Epithelial cell of proximal tubule (primary cell): ENCODE results near the gene GRK3. TPM values are rescaled to one million over a fixed set of nuclear protein-coding genes. Genes with fewer than 3 reads are reported as not detected.
"Not testable (repeated sequence)": the region's sequence is repeated elsewhere in the genome, so short reads cannot be mapped to it uniquely, and the experiment has no call there.

Experiments used
- DNase-seq: peaks from one replicate; pipeline ENCODE4 v3.0.0-alpha.2; 2011; ENCODE audit warnings: low read depth
- H3K4me3 ChIP-seq: 2 replicates; pipeline ENCODE4 v1.5.1; 2011; ENCODE audit warnings: low read depth, mild to moderate bottlenecking, low read length
- CTCF ChIP-seq: conservative IDR thresholded peaks from 2 replicates; pipeline ENCODE4 v1.5.1; 2012; ENCODE audit warnings: low read depth, mild to moderate bottlenecking, low read length
- total RNA-seq: library from RNA; depleted of rRNA; stranded (reverse); fragments of >200 nt; gene quantifications from 2 replicates; pipeline ENCODE4 v1.2.3, GENCODE V29; 2015

Gene GRK3
- total RNA-seq, 1 donor from 2014 or later, result 2.0 TPM

GRCh38 chr22:25554238-25554671 is 10.2 kb upstream of the GRK3 start:
- H3K4me3 ChIP-seq, result no peak overlapping the region
- no peak for DNase-seq
- TF ChIP-seq CTCF, result no peak

DNA sequence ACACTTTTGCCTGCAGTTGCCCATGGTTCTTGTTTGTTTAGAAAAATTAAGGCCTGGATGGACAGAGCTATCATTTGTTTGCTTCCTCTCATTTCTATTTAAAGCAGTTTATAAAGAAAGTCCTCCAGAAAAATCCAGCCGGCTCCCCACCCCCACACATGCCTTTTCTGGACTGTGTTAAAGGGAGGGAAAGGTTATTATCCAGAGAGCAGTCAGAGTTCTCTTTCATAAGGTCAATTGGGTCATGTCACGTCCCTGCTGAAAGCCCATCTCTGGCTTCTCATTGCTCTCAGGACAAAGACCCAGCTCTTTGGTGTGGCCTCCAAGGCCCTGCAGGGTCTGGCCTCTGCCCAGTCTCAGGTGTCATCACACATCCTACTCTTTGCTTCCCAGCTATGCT is 9.8 kb upstream of the GRK3 start:
- no peak for DNase-seq
- H3K4me3 ChIP-seq, result no peak overlapping the region
- TF ChIP-seq CTCF, result no peak

- H3K4me3 ChIP-seq, result no peak overlapping the region
- no peak for TF ChIP-seq CTCF
- no peak for DNase-seq
These were observed 8.9 kb upstream of the GRK3 start for GRCh38 chr22:25555586-25555985.

DNA sequence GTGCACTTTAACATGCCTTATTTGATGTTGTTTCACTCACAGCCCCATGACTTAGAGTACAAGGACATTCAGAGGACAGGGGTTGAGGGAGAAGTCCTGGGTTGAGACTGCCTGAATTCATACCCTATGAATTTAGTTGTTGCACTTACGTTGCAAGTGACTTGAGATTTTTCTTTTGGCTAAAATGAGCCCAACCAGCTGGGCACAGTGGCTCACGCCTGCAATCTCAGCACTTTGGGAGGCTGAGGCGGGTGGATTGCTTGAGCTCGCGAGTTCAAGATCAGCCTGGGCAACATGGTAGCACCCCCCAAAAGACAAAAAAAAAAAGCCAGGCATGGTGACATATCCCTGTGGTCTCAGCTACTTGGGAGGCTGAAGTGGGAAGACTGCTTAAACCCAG is 7.3 kb upstream of the GRK3 start:
- TF ChIP-seq CTCF, result no peak
- DNase-seq, result no peak
- H3K4me3 ChIP-seq, result no peak overlapping the region

- DNase-seq, result no peak
- TF ChIP-seq CTCF, result no peak
- H3K4me3 ChIP-seq, result no peak overlapping the region
These were observed 6.1 kb upstream of the GRK3 start for GRCh38 chr22:25558341-25558740.

- not testable (repeated sequence) for DNase-seq, H3K4me3 ChIP-seq
These were observed 4.6 kb upstream of the GRK3 start for GRCh38 chr22:25559910-25560309.

DNA sequence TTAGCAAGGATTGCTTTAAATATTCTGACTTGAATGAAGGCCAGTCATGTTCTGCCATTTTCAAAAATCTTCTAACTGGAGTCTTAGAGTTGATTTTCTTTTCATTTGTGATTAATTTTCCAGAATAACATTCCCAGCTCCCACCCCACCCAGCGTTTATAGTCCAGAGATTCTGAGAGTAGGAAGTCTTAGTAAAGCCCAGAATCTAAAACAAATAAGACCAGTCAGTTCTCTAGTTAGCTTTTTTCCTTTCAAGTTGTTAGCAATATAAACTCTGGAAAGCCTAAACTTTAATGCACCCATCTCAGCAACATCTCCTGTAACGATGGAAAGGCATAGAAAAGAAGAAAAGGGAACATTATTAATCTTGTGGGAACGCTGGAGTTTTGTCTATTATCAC is 3.3 kb upstream of the GRK3 start:
- H3K4me3 ChIP-seq, DNase-seq: not testable (repeated sequence)

- not testable (repeated sequence) for DNase-seq, H3K4me3 ChIP-seq
These were observed 2.5 kb upstream of the GRK3 start for GRCh38 chr22:25561927-25562326.

DNA sequence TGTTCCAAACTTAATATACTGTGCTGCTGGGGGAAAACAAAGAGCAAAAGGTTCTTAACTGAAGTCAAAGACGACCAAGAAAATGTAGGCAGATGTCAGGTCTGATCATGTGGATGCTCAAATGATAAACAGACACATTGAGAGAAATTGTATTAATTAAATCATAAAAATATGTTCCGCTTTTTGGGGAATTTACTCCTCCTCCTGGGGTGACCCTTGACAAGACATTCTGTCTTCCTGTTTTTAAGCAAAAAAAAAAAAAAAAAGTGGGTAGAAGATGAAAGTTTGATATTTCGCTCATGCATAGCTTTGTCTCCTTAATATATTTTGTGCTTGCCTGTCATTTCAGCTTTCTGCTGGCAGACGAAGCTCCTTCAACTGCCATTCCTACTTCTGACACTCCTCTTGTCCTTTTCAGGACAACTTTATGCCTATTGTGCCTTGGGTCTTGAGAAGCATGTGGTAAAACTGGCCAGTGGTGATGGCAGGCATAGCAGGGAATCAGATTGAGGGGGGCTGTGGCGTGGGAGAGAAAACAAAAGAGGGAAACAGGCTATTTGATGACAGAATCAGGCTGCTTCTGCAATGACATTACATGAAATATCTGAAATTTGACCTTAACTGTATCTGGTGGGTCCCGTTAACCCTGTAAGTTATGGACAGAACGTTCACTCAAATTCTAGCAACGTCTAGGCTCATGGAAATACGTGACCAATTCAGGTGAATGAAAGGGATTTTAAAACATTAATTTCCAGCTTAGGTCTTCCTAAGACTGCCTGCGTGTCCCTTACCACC is 1.3 kb upstream of the GRK3 start:
- not testable (repeated sequence) for DNase-seq, H3K4me3 ChIP-seq
